Suppressor macrophage (primary cell): ENCODE data around the gene MROH8.
A peak's percentile ranks its signal among the peaks of the same experiment; 100 is the strongest.
"Not testable (repeated sequence)": the region's sequence is repeated elsewhere in the genome, so short reads cannot be mapped to it uniquely, and the experiment has no call there.

Experiments used
- DNase-seq, 4 experiments: peaks; one replicate each; pipeline ENCODE4 v3.0.0-alpha.2; 2020 to 2022

The MROH8 gene

DNA sequence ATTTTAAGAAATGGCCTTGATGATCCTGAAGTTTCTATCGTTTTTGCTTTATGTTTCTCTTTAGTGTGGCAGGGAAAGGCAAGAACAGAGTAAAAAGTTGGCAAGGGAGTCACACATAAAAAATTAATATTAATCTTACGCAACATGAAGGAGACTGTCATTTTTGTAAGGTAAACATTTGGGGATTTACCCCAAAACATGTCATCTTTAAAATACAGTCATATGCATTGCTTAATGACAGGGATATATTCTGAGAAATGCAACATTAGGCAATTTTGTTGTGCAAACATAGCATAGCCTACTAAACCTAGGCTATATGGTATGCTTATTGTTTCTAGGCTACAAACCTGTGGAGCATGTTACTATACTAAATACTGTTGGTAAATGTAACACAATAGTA lies 88.9 kb downstream of the MROH8 start:
- DNase-seq, result peak in 2 of 4 experiments; percentile 25 to 33

GRCh38 chr20:37081717-37082289 lies 97.5 kb downstream of the MROH8 start:
- peak; percentile 10 to 53 (median 34) for DNase-seq

- no peak for DNase-seq
Measured at GRCh38 chr20:37077009-37077408, 102.3 kb downstream of the MROH8 start.

GRCh38 chr20:37075932-37076685 lies 103.2 kb downstream of the MROH8 start:
- no peak for DNase-seq

GRCh38 chr20:37072293-37073196 lies 106.8 kb downstream of the MROH8 start:
- DNase-seq, result no peak

DNA sequence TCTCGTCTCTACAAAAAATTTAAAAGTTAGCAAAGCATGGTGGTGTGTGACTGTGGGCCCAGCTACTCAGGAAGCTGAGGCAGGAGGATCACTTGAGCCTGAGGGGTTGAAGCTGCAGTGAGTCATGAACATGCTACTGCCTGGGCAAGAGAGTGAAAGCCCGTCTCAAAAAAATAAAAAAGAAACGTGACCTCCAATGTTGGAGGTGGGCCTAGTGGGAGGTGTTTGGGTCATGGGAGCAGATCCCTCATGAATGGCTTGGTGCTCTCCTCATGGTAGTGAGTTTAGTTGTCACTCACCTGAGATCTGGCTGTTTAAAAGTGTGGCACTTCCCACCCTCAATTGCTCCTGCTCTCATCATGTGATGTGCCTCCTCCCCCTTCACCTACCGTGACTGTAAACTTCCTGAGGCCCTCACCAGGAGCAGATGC lies 107.9 kb downstream of the MROH8 start:
- DNase-seq, result peak in 1 of 4 experiments; percentile 7

DNA sequence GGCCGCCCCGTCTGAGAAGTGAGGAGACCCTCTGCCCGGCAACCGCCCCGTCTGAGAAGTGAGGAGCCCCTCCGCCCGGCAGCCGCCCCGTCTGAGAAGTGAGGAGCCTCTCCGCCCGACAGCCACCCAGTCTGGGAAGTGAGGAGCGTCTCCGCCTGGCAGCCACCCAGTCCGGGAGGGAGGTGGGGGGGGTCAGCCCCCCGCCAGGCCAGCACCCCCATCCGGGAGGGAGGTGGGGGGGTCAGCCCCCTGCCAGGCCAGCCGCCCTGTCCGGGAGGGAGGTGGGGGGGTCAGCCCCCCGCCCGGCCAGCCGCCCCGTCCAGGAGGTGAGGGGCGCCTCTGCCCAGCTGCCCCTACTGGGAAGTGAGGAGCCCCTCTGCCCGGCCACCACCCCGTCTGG lies 109.8 kb downstream of the MROH8 start:
- not testable (repeated sequence) for DNase-seq

- DNase-seq, result no peak
Measured at GRCh38 chr20:37066168-37066567, 113.2 kb downstream of the MROH8 start.

- DNase-seq, result no peak
Measured at GRCh38 chr20:37055276-37055675, 124.1 kb downstream of the MROH8 start.

- DNase-seq, result peak; percentile 13 to 51 (median 41)
Measured at GRCh38 chr20:37053230-37053950, 126.0 kb downstream of the MROH8 start.
